ENCODE measurements around the gene CBFA2T2.

CBFA2T2 gene

GRCh38 chr20:33567949-33568348 is 78.1 kb downstream of the CBFA2T2 start:
- TF ChIP-seq POLR2AphosphoS5 (IDR thresholded peaks at IDR 0.05; ENCODE audit: low read depth, low read length) (no peak), TAF1 (IDR thresholded peaks at IDR 0.05; ENCODE audit: borderline replicate concordance, insufficient read depth, low read length) (no peak)

GRCh38 chr20:33568378-33568777 is 78.5 kb downstream of the CBFA2T2 start:
- no peak for TF ChIP-seq POLR2AphosphoS5 (IDR thresholded peaks at IDR 0.05; ENCODE audit: low read depth, low read length)
- TF ChIP-seq REST (IDR thresholded peaks at IDR 0.05; ENCODE audit: insufficient read depth in 1 of 2, low read depth in 2 of 2, low read length in 2 of 2), result no peak
- TF ChIP-seq TAF1 (IDR thresholded peaks at IDR 0.05; ENCODE audit: borderline replicate concordance, insufficient read depth, low read length), result no peak
- TF ChIP-seq SIN3A (IDR thresholded peaks at IDR 0.05; ENCODE audit: borderline replicate concordance, insufficient read depth, low read length), result no peak
- TF ChIP-seq FOXP2 (optimal IDR thresholded peaks at IDR 0.05; ENCODE audit: borderline replicate concordance, extremely low read depth, extremely low read length, insufficient read depth), result no peak

- no peak for TF ChIP-seq TAF1 (IDR thresholded peaks at IDR 0.05; ENCODE audit: borderline replicate concordance, insufficient read depth, low read length)
- TF ChIP-seq FOXP2 (optimal IDR thresholded peaks at IDR 0.05; ENCODE audit: borderline replicate concordance, extremely low read depth, extremely low read length, insufficient read depth), result no peak
- no peak for TF ChIP-seq REST (IDR thresholded peaks at IDR 0.05; ENCODE audit: insufficient read depth in 1 of 2, low read depth in 2 of 2, low read length in 2 of 2)
- no peak for TF ChIP-seq SIN3A (IDR thresholded peaks at IDR 0.05; ENCODE audit: borderline replicate concordance, insufficient read depth, low read length)
- TF ChIP-seq POLR2AphosphoS5 (IDR thresholded peaks at IDR 0.05; ENCODE audit: low read depth, low read length), result no peak
These were observed 79.2 kb downstream of the CBFA2T2 start for GRCh38 chr20:33568868-33569801.

- TF ChIP-seq FOXP2 (optimal IDR thresholded peaks at IDR 0.05; ENCODE audit: borderline replicate concordance, extremely low read depth, extremely low read length, insufficient read depth), result no peak
- no peak for TF ChIP-seq SIN3A (IDR thresholded peaks at IDR 0.05; ENCODE audit: borderline replicate concordance, insufficient read depth, low read length)
- no peak for TF ChIP-seq TAF1 (IDR thresholded peaks at IDR 0.05; ENCODE audit: borderline replicate concordance, insufficient read depth, low read length)
- TF ChIP-seq REST (IDR thresholded peaks at IDR 0.05; ENCODE audit: insufficient read depth in 1 of 2, low read depth in 2 of 2, low read length in 2 of 2), result no peak
- no peak for TF ChIP-seq POLR2AphosphoS5 (IDR thresholded peaks at IDR 0.05; ENCODE audit: low read depth, low read length)
These were observed 80.0 kb downstream of the CBFA2T2 start for GRCh38 chr20:33569802-33570391.

DNA sequence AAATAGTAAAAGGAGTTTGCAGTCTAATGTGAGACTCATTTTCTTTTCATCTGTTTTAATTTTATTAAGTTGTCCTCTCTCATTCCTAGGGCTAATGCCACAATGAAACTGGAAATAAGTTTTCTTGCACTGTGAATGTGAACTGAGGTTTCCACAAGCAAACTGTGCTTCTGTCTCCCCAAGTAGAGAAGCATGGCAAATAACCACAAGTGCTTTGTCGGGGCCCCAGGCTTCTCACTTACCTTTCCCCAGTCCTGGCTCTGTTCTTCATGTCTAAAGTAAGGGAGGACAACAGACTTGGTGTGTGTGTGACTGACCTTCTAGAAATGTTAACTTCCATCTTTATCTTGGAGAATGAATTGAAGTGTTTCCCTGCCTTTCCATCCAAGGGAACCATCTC is 80.8 kb downstream of the CBFA2T2 start:
- TF ChIP-seq REST (IDR thresholded peaks at IDR 0.05; ENCODE audit: insufficient read depth in 1 of 2, low read depth in 2 of 2, low read length in 2 of 2) (no peak), POLR2AphosphoS5 (IDR thresholded peaks at IDR 0.05; ENCODE audit: low read depth, low read length) (no peak), FOXP2 (optimal IDR thresholded peaks at IDR 0.05; ENCODE audit: borderline replicate concordance, extremely low read depth, extremely low read length, insufficient read depth) (no peak), TAF1 (IDR thresholded peaks at IDR 0.05; ENCODE audit: borderline replicate concordance, insufficient read depth, low read length) (no peak), SIN3A (IDR thresholded peaks at IDR 0.05; ENCODE audit: borderline replicate concordance, insufficient read depth, low read length) (no peak)

Data from PFSK-1 (cell line).